PC-9 (cell line): ENCODE measurements around the gene SPINK5. TPM values are rescaled to one million over a fixed set of nuclear protein-coding genes. Genes with fewer than 3 reads are reported as not detected.

Source experiments
- BruUV-seq: library from RNA; stranded (reverse); fragments of 400-500 nt; replicated peaks from 2 replicates; lab custom pipeline; 2021; lab: Mats Ljungman, UMichigan
- CTCF ChIA-PET: fragments of 300-600 bp; sonication (Branson Sonifier 250); formaldehyde crosslinking; loops from one replicate; lab custom pipeline; 2022; ENCODE audit warnings: antibody characterized with exemption; lab: Charles Lee
- POLR2A ChIA-PET: fragments of 300-600 bp; sonication (Branson Sonifier 250); formaldehyde crosslinking; loops from one replicate; lab custom pipeline; 2022; ENCODE audit warnings: antibody characterized with exemption; ENCODE audit not compliant: unreplicated experiment; lab: Charles Lee
- DNase-seq, 2 experiments: peaks; one replicate each; pipeline versions ENCODE4 v3.0.0 to v3.0.0-alpha.2; 2015 to 2022; ENCODE audit warnings: mixed read lengths in 1 of 2
- H2AFZ ChIP-seq: fragments of 200-600 bp; sonication (generic); 2 replicates; pipeline ENCODE4 v1.8.1; 2017; ENCODE audit warnings: antibody characterized with exemption
- H3F3A ChIP-seq: fragments of 200-600 bp; sonication (generic); 2 replicates; pipeline ENCODE4 v1.8.1; 2017; ENCODE audit warnings: antibody characterized with exemption, mild to moderate bottlenecking, low read depth; ENCODE audit not compliant: insufficient read depth
- H3K27ac ChIP-seq: fragments of 200-600 bp; sonication (generic); 2 replicates; pipeline ENCODE4 v1.6.1; 2016; ENCODE audit warnings: mixed run types
- H3K27me3 ChIP-seq: fragments of 200-600 bp; sonication (generic); 2 replicates; pipeline ENCODE4 v1.6.1; 2016; ENCODE audit warnings: low read depth, mixed run types; ENCODE audit not compliant: insufficient read depth
- H3K36me3 ChIP-seq: fragments of 200-600 bp; sonication (generic); 2 replicates; pipeline ENCODE4 v1.6.1; 2016; ENCODE audit warnings: low read depth, mixed run types
- H3K4me1 ChIP-seq: fragments of 200-600 bp; sonication (generic); replicated peaks from 2 replicates; pipeline ENCODE4 v1.6.1; 2016; ENCODE audit warnings: mixed run types; ENCODE audit not compliant: insufficient read depth
- H3K4me2 ChIP-seq: fragments of 200-600 bp; sonication (generic); 2 replicates; pipeline ENCODE4 v1.6.1; 2017; ENCODE audit warnings: mixed run types
- H3K4me3 ChIP-seq: fragments of 200-600 bp; sonication (generic); 2 replicates; pipeline ENCODE4 v1.6.1; 2016; ENCODE audit warnings: mixed run types
- H3K79me2 ChIP-seq: fragments of 200-600 bp; sonication (generic); 2 replicates; pipeline ENCODE4 v1.6.1; 2017; ENCODE audit warnings: low read depth, mixed run types
- H3K9me2 ChIP-seq: fragments of 200-600 bp; sonication (generic); 2 replicates; pipeline ENCODE4 v1.8.1; 2017; ENCODE audit warnings: mild to moderate bottlenecking; ENCODE audit not compliant: insufficient read depth
- H3K9me3 ChIP-seq: fragments of 200-600 bp; sonication (generic); 2 replicates; pipeline ENCODE4 v1.8.1; 2016; ENCODE audit warnings: low read depth; ENCODE audit not compliant: insufficient read depth
- H4K20me1 ChIP-seq: fragments of 200-600 bp; sonication (generic); 2 replicates; pipeline ENCODE4 v1.8.1; 2017; ENCODE audit not compliant: insufficient read depth
- EZH2 ChIP-seq: fragments of 200-600 bp; sonication (generic); IDR thresholded peaks from 2 replicates; pipeline ENCODE4 v1.8.0; 2017; ENCODE audit warnings: antibody characterized with exemption, low read depth
- intact Hi-C: fragments of 100-400 bp; cut with micrococcal nuclease; formaldehyde crosslinking; loops from one replicate; pipeline ENCODE4 v1.10.0; 2022; ENCODE audit not compliant: unreplicated experiment
- total RNA-seq: library from RNA; stranded (reverse); gene quantifications from 2 replicates; pipeline ENCODE4 v1.2.3, GENCODE V29; 2021
- TF ChIP-seq, protein P1 (sequence below): fragments of 200-600 bp; sonication (generic); conservative IDR thresholded peaks from 2 replicates; pipeline ENCODE4 v1.6.1; 2017; ENCODE audit warnings: mixed run types, antibody characterized with exemption, mild to moderate bottlenecking, moderate library complexity

Gene SPINK5
- total RNA-seq, 1 experiment from 2014 or later, result not detected

GRCh38 chr5:148166550-148167283, 102.9 kb downstream of the SPINK5 start:
- Histone ChIP-seq H4K20me1 (no peaks in the 10 kb centered on the region), H3K9me3 (no peaks in the 10 kb centered on the region), H3K9me2 (no peaks in the 10 kb centered on the region), H3K4me1 (no peaks in the 10 kb centered on the region; the same call in 1 of the 2 replicates), H3K27me3 (no peaks in the 10 kb centered on the region), H3F3A (no peaks in the 10 kb centered on the region; the same call in 1 of the 2 replicates), H3K4me2 (no peak overlapping the region), H3K36me3 (no peaks in the 10 kb centered on the region), H3K4me3 (no peak overlapping the region), H3K79me2 (no peaks in the 10 kb centered on the region), H3K27ac (no peak overlapping the region), H2AFZ (no peak overlapping the region)
- CTCF ChIA-PET, result no interaction called here
- no TSS peak for BruUV-seq
- TF ChIP-seq, protein P1, sequence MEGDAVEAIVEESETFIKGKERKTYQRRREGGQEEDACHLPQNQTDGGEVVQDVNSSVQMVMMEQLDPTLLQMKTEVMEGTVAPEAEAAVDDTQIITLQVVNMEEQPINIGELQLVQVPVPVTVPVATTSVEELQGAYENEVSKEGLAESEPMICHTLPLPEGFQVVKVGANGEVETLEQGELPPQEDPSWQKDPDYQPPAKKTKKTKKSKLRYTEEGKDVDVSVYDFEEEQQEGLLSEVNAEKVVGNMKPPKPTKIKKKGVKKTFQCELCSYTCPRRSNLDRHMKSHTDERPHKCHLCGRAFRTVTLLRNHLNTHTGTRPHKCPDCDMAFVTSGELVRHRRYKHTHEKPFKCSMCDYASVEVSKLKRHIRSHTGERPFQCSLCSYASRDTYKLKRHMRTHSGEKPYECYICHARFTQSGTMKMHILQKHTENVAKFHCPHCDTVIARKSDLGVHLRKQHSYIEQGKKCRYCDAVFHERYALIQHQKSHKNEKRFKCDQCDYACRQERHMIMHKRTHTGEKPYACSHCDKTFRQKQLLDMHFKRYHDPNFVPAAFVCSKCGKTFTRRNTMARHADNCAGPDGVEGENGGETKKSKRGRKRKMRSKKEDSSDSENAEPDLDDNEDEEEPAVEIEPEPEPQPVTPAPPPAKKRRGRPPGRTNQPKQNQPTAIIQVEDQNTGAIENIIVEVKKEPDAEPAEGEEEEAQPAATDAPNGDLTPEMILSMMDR, result no peak
- no peak for TF ChIP-seq EZH2
- POLR2A ChIA-PET, result no interaction called here
- no peak for DNase-seq
- intact Hi-C loops, result no loop called here

DNA sequence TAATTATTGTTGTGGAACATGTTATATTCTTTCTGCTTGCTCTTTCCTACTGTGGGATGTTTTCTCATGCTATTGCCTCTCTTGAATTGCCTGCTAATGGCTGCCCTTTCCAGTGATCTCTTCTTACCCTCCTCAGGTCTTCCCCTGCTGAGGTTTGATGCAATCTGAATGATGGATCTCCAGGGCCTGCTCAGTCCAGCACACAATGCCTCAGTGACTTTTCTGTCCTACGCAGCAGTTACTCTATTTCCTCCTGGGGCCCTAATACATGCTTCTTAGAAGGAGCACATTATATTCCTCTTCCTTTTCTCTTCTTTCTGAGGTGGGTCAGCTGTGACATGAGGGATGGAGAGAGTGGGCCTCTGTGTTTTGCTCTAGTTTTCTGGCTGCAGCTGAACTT, 104.5 kb downstream of the SPINK5 start, which contains the start of gene SPINK14:
Gene SPINK14, plus strand, starts transcription at position 301 of the 400 bp plus-strand sequence. CDS start 1,187 bp downstream, outside the sequence.
- ChIA-PET POLR2A (no interaction called here), CTCF (no interaction called here)
- no peak for TF ChIP-seq EZH2
- TF ChIP-seq, protein P1, result no peak

DNA sequence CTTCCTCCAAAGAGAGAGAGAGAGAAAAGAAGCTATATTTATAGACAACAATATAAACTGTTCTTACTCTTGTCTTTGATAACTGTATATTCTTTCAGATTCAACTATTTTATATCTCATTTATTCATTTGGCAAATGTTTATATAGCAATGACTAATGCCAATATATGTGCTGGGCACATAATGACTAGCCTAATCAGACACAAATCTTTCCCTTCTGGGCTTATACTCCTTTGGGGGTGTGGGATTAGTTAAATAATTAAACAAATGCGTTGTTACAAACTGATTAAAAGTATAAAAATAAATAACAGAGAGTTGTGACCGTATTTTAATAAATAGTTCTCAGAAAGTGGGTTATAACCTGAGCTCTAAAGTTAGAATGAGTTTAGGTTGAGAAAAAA, 108.6 kb downstream of the SPINK5 start:
- intact Hi-C loops, result no loop called here
- H3K36me3 ChIP-seq, result no peaks in the 10 kb centered on the region
- no peaks in the 10 kb centered on the region for H3K27me3 ChIP-seq
- no peaks in the 10 kb centered on the region for H3K79me2 ChIP-seq
- no peaks in the 10 kb centered on the region for H4K20me1 ChIP-seq
- ChIA-PET CTCF (no interaction called here), POLR2A (interaction anchor here (0.5 kb wide), 1 partner anchor 901 kb away, joined by 4 read pairs; no protein-coding TSS in a partner anchor)
- H3F3A ChIP-seq, result no peaks in the 10 kb centered on the region; the same call in 1 of the 2 replicates
- H3K9me3 ChIP-seq, result no peaks in the 10 kb centered on the region
- no peak for DNase-seq
- no peak for TF ChIP-seq EZH2
- TF ChIP-seq, protein P1, result no peak
- no peaks in the 10 kb centered on the region for H3K4me1 ChIP-seq
- H3K9me2 ChIP-seq, result no peaks in the 10 kb centered on the region
- no peak overlapping the region for H3K27ac ChIP-seq
- H3K4me2 ChIP-seq, result no peak overlapping the region
- H2AFZ ChIP-seq, result no peak overlapping the region
- H3K4me3 ChIP-seq, result no peak overlapping the region
- BruUV-seq, result no TSS peak

More for the DNA sequence above, 104.5 kb downstream of the SPINK5 start, which contains the start of gene SPINK14:
- no peak within 1 kb of the TSS for H2AFZ ChIP-seq
- H3K36me3 ChIP-seq, result no peaks in the 10 kb centered on the region
- no peaks in the 10 kb centered on the region for H3K4me1 ChIP-seq
- no peak within 1 kb of the TSS for H3K27ac ChIP-seq
- H3K4me3 ChIP-seq, result no peak within 1 kb of the TSS
- no peak within 1 kb of the TSS for H3K4me2 ChIP-seq
- DNase-seq, result no peak
- H3K27me3 ChIP-seq, result no peaks in the 10 kb centered on the region
- H3K79me2 ChIP-seq, result no peaks in the 10 kb centered on the region
- BruUV-seq, result no TSS peak
- intact Hi-C loops, result no loop called here
- H4K20me1 ChIP-seq, result no peaks in the 10 kb centered on the region
- no peaks in the 10 kb centered on the region for H3K9me3 ChIP-seq
- H3K9me2 ChIP-seq, result no peaks in the 10 kb centered on the region
- no peaks in the 10 kb centered on the region; the same call in 1 of the 2 replicates for H3F3A ChIP-seq
